ENCODE measurements around the gene PSMB8. TPM values are rescaled to one million over a fixed set of nuclear protein-coding genes. Genes with fewer than 3 reads are reported as not detected.

PSMB8 gene
- total and polyA plus RNA-seq, 2 of the 4 experiments (the other 2 are of a cell fraction), result 31.6 to 33.3 TPM

DNA sequence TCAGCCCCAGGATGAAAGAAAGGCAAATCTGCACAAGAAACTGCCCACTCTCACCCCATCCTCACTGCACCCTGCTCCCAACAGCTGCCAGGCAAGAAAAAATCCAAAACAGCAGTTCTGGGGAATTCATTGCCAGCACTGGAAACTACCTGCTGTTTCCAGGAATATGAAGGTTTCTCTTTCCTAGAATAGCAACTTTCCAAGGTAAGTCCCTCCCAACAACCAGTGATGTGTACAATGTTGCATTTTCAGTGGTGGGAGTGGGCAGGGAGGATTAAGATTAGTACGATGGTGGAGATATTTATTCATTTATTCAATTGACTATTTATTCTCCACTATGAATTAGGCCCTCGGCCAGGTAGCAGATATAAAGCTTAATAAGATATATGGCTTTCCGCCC lies 16.8 kb downstream of the PSMB8 start:
- Histone ChIP-seq H3K14ac (replicated peaks; ENCODE audit: low read depth, low read length) (no peak overlapping the region), H2BK5ac (ENCODE audit: low read depth, low read length, poor library complexity, severe bottlenecking) (no peak overlapping the region), H3K27me3 (ENCODE audit: control insufficient read depth, insufficient read depth, low read length) (no peaks in the 10 kb centered on the region), H3K27ac (ENCODE audit: insufficient read depth, low read length) (no peak overlapping the region), H2BK120ac (ENCODE audit: low read depth, low read length) (no peak overlapping the region), H4K5ac (ENCODE audit: low read depth, low read length) (no peak overlapping the region), H3K18ac (ENCODE audit: low read depth, low read length) (no peak overlapping the region), H3K79me1 (ENCODE audit: low read depth in 1 of 2, low read length in 2 of 2) (no peaks in the 10 kb centered on the region), H4K20me1 (ENCODE audit: insufficient read depth, low read length) (no peaks in the 10 kb centered on the region), H3K9me1 (ENCODE audit: insufficient read depth, low read length) (no peaks in the 10 kb centered on the region), H4K91ac (ENCODE audit: insufficient read depth, low read depth, low read length) (no peak overlapping the region), H2AK5ac (ENCODE audit: low read depth, low read length) (no peak overlapping the region), H2BK15ac (ENCODE audit: low read depth, low read length) (no peak overlapping the region), H4K8ac (ENCODE audit: low read depth in 2 of 2, low read length in 2 of 2) (no peak overlapping the region), H3K4me3 (ENCODE audit: insufficient read depth, low read depth, low read length) (no peak overlapping the region), H3K4me2 (ENCODE audit: low read depth, low read length) (no peak overlapping the region), H3K4ac (ENCODE audit: low read depth, low read length) (no peak overlapping the region), H3K9ac (ENCODE audit: low read depth, low read length) (no peak overlapping the region), H2AK9ac (replicated peaks; ENCODE audit: low read depth, low read length, poor library complexity) (no peak overlapping the region), H3K56ac (ENCODE audit: extremely low read depth, insufficient read depth, low read length) (no peak overlapping the region), H2AFZ (replicated peaks; ENCODE audit: low read length, poor library complexity) (no peak overlapping the region), H3K9me3 (ENCODE audit: control insufficient read depth, insufficient read depth, low read length) (no peaks in the 10 kb centered on the region), H3K4me1 (ENCODE audit: control insufficient read depth, insufficient read depth, low read length) (peaks cover 2% of the 10 kb centered on the region; the same call in 1 of the 2 replicates), H2BK20ac (ENCODE audit: low read depth, low read length) (no peak overlapping the region), H3K23ac (ENCODE audit: low read depth, low read length) (no peak overlapping the region), H3K36me3 (ENCODE audit: control insufficient read depth, insufficient read depth, low read length) (peaks cover 20% of the 10 kb centered on the region)
- in situ Hi-C loops (cut with MboI; ENCODE audit: low sequenced_read_pairs), result no loop called here
- ChIA-PET POLR2A (ENCODE audit: unreplicated experiment) (no interaction called here), CTCF (interaction anchor here (1.4 to 2.4 kb wide), 3 partner anchors 11 to 34 kb away, joined by 3 to 12 read pairs (median 3); partner anchors contain the start of gene TAP2)
- ATAC-seq (ENCODE audit: low read depth) (no peak), DNase-seq (no peak)
- TF ChIP-seq RAD21 (IDR thresholded peaks at IDR 0.05; ENCODE audit: low read length) (no peak), SMC3 (IDR thresholded peaks at IDR 0.05; ENCODE audit: low read depth, low read length) (no peak), CHD1 (IDR thresholded peaks at IDR 0.05; ENCODE audit: low read depth, low read length) (no peak), MXI1 (IDR thresholded peaks at IDR 0.05; ENCODE audit: borderline replicate concordance, low read depth, low read length) (no peak), RFX5 (IDR thresholded peaks at IDR 0.05; ENCODE audit: low read depth, low read length) (no peak), BHLHE40 (IDR thresholded peaks at IDR 0.05; ENCODE audit: low read depth, low read length) (no peak), FOS (IDR thresholded peaks at IDR 0.05; ENCODE audit: low read depth, low read length) (no peak)
- TF ChIP-seq, protein P1, sequence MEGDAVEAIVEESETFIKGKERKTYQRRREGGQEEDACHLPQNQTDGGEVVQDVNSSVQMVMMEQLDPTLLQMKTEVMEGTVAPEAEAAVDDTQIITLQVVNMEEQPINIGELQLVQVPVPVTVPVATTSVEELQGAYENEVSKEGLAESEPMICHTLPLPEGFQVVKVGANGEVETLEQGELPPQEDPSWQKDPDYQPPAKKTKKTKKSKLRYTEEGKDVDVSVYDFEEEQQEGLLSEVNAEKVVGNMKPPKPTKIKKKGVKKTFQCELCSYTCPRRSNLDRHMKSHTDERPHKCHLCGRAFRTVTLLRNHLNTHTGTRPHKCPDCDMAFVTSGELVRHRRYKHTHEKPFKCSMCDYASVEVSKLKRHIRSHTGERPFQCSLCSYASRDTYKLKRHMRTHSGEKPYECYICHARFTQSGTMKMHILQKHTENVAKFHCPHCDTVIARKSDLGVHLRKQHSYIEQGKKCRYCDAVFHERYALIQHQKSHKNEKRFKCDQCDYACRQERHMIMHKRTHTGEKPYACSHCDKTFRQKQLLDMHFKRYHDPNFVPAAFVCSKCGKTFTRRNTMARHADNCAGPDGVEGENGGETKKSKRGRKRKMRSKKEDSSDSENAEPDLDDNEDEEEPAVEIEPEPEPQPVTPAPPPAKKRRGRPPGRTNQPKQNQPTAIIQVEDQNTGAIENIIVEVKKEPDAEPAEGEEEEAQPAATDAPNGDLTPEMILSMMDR (conservative IDR thresholded peaks at IDR 0.05; ENCODE audit: low read depth, low read length), result no peak
- intact Hi-C loops (cut with micrococcal nuclease), result no loop called here
- dilution Hi-C loops (cut with HindIII; ENCODE audit: low sequenced_read_pairs, unreplicated experiment), result no loop called here
- no TSS peak for BruUV-seq (replicated peaks)
- 100% methylated on average over 1 of the region's 3 CpGs; no CpG with 5 or more reads in 1 of the 2 experiments for WGBS, 2 experiments (ENCODE audit: extremely low coverage in 2 of 2, insufficient read length in 1 of 2)

Measured in IMR-90 (cell line).